HG02981 (cell line): ENCODE data around the gene FOCAD.
"Not testable (repeated sequence)": the region's sequence is repeated elsewhere in the genome, so short reads cannot be mapped to it uniquely, and the experiment has no call there.

Experiments
- ATAC-seq: cut with Tn5 transposase; IDR thresholded peaks from one replicate; pipeline ENCODE4 v1.9.1; 2021; ENCODE audit warnings: mild to moderate bottlenecking, moderate library complexity; ENCODE audit not compliant: unreplicated experiment

Gene FOCAD

GRCh38 chr9:20684035-20684874 lies at the start of gene FOCAD:
FOCAD (plus strand) TSS chr9:20684259; CDS start chr9:20715354, 31,095 bp downstream.
- peak; percentile 98 for ATAC-seq

- ATAC-seq, result no peak
Observed at GRCh38 chr9:20634895-20635294, 49.2 kb upstream of the FOCAD start.

GRCh38 chr9:20636888-20637440 lies 47.1 kb upstream of the FOCAD start:
- no peak for ATAC-seq

- ATAC-seq, result peak; percentile 85
Observed at GRCh38 chr9:20640331-20641187, 43.5 kb upstream of the FOCAD start.

GRCh38 chr9:20642045-20642444 lies 42.0 kb upstream of the FOCAD start:
- no peak for ATAC-seq

GRCh38 chr9:20643660-20644059 lies 40.4 kb upstream of the FOCAD start:
- ATAC-seq, result no peak

GRCh38 chr9:20646656-20647055 lies 37.4 kb upstream of the FOCAD start:
- ATAC-seq, result no peak

GRCh38 chr9:20649381-20649780 lies 34.7 kb upstream of the FOCAD start:
- ATAC-seq, result no peak

GRCh38 chr9:20650313-20650712 lies 33.7 kb upstream of the FOCAD start:
- no peak for ATAC-seq

GRCh38 chr9:20650750-20651299 lies 33.2 kb upstream of the FOCAD start:
- ATAC-seq, result no peak

- no peak for ATAC-seq
Observed at GRCh38 chr9:20651939-20652338, 32.1 kb upstream of the FOCAD start.

- not testable (repeated sequence) for ATAC-seq
Observed at GRCh38 chr9:20658246-20658667, 25.8 kb upstream of the FOCAD start.

- no peak for ATAC-seq
Observed at GRCh38 chr9:20658677-20659473, 25.2 kb upstream of the FOCAD start.

GRCh38 chr9:20659474-20659967 lies 24.5 kb upstream of the FOCAD start:
- ATAC-seq, result no peak

- no peak for ATAC-seq
Observed at GRCh38 chr9:20662156-20662555, 21.9 kb upstream of the FOCAD start.

- ATAC-seq, result no peak
Observed at GRCh38 chr9:20663133-20663532, 20.9 kb upstream of the FOCAD start.

GRCh38 chr9:20664501-20664900 lies 19.6 kb upstream of the FOCAD start:
- ATAC-seq, result no peak

GRCh38 chr9:20670395-20670794 lies 13.7 kb upstream of the FOCAD start:
- no peak for ATAC-seq

- no peak for ATAC-seq
Observed at GRCh38 chr9:20671635-20672034, 12.4 kb upstream of the FOCAD start.

- ATAC-seq, result not testable (repeated sequence)
Observed at GRCh38 chr9:20673537-20673936, 10.5 kb upstream of the FOCAD start.
